ENCODE data around the gene TPRN.

TPRN gene

DNA sequence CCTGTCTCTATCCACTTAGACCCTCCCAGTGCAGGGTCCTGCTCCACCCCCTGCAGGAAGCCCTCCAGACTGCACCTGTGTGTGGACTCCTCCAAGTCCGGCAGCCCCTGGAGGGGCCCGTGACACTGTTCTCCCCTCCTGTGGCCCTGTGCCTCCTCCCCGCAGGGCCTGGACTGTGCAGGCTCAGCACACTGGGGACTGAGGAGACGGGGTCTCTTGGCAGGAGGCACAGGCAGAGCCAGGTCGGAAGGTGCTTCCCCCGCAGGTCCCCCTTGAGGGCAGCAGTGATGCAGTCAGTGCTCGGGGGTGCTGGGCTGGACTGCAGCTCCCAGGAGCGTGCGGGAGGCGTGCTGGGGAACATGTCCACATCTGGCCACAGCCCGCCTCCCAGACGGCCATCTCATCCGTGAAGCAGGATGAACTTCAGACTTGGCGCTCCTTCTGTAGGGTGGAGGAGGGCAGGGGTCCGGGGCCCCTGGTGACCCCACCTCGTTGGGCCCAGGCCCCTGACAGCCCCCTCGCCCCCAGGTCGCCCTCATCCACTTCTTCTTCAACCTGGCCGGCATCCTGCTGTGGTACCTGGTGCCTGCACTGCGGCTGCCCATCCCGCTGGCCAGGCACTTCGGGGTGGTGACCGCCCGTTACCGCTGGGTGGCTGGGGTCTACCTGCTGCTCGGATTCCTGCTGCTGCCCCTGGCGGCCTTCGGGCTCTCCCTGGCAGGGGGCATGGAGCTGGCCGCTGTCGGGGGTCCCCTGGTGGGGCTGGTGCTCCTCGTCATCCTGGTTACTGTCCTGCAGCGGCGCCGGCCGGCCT lies 35.1 kb upstream of the TPRN start:
- no peak for DNase-seq

DNA sequence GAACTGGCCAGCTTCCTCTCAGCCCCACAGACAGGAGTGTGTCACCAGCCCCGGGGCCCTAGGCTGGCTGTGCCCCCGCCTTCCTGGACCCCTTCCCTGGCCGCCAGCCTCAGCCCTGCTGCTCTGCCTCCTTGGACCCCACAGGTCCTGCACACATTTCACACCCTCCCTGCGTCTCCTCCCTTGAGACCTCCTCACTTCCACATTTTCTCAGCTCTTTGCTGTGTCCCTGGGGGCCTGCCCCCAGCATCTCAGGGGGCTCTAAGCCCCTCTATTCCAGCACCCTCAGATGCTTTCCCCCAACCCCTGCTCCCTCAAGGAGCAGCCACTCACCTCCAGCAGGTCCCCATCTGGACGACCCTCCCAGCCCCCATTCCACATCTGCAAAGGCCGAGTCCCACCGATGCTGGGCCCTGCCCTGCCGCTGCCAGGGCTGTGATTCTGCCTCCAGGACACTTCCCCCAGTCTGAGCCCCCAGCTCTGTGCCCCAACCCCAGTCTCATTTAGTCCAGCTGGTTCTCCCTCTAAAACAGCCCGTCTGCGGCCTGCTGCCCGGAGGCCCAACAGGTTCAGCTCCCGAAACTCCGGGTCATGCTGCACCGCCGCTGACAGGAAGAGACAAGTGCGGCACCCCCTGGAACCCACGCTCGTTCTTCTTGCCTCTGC lies 34.4 kb upstream of the TPRN start:
- DNase-seq, result no peak

DNA sequence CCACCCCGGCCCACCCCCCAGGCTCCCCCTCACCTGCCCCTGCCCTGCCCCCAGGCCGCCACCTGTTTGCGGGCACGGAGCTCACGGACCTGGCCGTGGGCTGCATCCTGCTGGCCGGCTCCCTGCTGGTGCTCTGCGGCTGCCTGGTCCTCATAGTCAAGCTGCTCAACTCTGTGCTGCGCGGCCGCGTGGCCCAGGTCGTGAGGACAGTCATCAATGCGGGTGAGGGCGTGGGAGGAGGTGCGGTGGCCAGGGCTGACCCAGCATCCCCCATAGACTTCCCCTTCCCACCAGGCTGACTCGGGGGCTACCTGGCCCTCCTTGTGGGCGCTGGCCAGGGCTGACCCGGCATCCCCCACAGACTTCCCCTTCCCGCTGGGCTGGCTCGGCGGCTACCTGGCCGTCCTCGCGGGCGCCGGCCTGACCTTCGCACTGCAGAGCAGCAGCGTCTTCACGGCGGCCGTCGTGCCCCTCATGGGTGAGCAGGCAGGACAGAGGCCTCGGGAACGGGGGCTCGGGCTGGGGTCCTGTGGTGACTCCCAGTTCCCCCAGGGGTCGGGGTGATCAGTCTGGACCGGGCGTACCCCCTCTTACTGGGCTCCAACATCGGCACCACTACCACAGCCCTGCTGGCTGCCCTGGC lies 33.6 kb upstream of the TPRN start:
- no peak for DNase-seq

DNA sequence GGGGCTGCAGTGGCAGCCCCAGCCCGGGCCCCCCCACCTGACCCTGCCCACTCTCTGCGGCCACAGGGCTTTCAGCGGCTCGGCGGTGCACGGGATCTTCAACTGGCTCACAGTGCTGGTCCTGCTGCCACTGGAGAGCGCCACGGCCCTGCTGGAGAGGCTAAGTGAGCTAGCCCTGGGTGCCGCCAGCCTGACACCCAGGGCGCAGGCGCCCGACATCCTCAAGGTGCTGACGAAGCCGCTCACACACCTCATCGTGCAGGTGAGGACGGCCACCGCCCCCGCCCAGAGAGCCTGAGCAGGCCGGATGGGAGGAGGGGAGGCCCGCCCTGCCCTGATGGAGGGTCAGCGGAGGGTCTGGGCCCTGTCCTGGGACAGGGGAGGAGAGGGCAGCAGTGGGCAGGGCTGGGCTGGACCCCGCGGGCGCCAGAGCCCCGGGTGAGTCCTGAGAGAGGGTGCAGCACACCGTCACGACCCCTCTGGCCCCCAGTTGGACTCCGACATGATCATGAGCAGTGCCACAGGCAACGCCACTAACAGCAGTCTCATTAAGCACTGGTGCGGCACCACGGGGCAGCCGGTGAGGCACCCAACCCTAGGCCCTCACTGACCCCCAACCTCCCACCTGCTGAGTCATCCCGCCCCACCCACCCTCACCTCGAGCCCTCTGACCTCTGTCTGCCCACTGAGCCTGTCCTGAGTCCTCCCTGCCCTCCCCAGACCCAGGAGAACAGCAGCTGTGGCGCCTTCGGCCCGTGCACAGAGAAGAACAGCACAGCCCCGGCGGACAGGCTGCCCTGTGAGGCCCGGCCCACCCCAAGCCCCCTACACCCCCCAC lies 32.8 kb upstream of the TPRN start:
- no peak for DNase-seq

DNA sequence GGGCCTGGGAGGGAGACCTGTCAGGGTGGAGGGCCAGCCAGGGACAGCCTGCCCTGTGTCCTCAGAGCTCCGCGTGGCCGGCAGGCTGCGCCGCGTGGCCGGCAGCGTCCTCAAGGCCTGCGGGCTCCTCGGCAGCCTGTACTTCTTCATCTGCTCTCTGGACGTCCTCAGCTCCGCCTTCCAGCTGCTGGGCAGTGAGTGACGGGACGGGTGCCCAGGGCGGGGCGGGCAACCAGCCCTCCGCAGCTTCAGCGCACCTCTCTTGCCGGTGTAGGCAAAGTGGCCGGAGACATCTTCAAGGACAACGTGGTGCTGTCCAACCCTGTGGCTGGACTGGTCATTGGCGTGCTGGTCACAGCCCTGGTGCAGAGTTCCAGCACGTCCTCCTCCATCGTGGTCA lies 32.0 kb upstream of the TPRN start:
- DNase-seq, result no peak

DNA sequence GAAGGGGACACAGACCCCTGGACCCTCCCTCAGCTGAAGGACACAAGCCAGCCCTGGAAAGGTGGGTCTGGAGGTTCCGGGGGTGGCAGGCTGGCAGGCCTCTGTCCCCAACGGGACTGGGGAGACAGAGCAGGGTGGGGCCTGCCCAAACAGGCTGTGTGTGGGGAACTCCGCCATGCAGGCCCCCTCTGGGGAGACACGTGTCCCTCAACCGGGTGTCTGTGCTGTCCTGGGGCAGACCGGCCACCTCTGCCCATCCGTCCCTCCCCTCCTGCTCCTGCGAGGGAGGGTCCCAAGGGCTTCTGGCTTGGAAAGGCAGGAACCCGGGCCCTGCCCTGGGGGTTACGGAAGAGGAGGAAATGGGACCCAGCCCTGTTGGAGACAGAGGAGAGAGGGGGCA lies 31.6 kb upstream of the TPRN start:
- DNase-seq, result no peak

DNA sequence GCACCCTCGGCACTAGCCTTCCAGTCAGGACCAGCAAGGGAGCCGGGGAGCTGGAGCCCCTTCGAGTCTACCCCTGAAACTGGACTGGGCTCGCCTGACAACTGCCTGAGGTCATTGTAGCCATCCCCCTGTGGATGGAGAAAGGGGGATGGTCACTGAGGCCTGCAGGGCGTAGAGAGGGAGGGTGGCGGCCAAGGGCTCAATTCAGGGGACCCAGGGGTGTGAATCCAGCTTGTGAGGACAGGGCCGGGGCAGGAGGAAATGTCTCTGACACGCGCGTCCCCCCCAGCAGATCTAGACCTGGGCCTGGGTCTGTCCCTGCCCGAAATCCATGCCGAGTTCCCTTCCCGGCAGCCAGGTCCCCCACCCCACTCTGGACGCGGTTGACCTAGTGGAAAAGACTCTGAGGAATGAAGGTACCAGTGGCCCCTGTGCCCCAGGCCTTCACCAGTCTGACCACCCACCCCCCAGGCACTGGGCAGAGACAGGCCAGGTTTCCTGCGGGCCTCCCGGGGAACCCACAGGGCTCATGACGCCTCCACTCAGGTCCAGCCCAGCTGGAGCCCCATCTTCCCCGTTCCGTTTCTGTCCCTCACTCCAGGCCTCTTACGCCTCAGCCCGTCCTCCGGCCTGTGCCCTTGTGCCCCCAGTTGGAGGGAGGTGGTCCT lies 31.0 kb upstream of the TPRN start:
- DNase-seq, result no peak

DNA sequence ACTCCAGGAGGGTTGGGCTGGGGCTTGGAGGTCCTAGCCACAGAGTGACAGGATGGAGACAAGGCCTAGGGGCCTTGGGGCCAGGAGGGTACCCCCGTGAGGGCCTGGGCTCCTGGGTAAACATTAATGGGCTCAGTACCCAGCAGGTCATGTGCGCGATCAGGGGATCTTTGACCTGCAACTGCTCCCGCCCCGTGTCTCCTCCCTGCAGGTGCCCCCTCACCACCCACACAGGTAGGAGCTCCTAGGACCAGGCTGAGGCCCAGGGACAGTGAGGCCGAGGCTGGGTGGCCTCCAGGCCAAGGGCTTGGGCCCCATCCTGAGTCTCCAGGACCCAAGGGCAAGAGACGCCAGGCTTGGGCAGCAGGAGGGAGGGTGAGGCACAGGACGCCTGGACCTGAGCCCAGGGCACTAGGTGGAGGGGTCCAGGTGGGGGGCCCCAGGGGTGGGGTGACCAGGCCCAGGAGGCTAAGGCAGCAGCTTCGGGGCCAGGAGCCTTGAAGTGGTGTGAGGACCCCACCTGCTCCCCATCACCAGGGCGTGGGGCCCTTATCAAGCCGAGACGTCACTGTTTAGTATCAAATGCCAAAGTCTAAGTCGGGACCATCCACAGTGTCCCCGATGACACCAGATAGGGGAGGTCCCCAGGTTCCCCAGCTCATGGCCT lies 30.3 kb upstream of the TPRN start, which contains the start of gene SLC34A3:
TSS of gene SLC34A3 (plus strand) at position 197 of the 667 bp plus-strand sequence. CDS start 802 bp downstream, outside the sequence.
- no peak for DNase-seq

DNA sequence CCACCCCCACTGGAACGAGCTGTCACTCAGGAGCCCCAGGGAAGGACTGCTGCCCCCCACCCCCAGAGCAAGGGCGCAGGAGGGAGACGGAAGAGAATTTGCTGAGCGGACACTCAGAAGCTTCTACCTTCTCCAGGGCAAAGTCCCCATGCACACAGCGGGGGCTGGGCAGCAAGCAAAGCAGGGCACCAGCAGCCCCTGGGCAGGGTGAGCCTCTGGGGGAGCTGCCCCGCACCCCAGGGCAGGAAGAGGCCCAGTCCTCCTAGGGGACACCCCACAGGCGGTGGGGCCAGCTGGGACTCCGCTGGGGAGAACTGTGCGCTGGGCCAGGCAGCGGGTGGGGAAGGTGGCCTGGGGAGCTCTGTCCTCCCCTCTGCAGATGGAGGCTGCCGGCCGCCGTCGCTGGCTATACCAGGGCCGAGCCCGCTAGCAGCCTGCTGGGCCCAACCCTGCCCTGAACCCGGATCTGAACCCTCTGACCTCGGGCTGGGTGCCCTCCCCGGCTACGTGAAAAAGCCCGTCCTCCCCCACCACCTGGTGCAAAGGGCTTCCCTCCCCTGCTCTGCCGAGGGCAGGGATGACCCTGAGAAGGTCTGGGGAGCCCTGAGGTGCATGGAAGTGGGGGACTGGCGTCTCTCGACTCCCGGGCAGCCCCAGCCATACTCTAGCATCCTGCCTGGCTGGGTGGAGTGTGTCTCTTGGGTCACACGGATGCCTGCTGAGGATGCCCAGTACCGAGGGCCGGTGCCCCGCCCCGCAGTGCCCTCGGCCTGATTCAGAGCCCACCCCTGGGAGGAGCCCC lies 29.6 kb upstream of the TPRN start:
- DNase-seq, result no peak

DNA sequence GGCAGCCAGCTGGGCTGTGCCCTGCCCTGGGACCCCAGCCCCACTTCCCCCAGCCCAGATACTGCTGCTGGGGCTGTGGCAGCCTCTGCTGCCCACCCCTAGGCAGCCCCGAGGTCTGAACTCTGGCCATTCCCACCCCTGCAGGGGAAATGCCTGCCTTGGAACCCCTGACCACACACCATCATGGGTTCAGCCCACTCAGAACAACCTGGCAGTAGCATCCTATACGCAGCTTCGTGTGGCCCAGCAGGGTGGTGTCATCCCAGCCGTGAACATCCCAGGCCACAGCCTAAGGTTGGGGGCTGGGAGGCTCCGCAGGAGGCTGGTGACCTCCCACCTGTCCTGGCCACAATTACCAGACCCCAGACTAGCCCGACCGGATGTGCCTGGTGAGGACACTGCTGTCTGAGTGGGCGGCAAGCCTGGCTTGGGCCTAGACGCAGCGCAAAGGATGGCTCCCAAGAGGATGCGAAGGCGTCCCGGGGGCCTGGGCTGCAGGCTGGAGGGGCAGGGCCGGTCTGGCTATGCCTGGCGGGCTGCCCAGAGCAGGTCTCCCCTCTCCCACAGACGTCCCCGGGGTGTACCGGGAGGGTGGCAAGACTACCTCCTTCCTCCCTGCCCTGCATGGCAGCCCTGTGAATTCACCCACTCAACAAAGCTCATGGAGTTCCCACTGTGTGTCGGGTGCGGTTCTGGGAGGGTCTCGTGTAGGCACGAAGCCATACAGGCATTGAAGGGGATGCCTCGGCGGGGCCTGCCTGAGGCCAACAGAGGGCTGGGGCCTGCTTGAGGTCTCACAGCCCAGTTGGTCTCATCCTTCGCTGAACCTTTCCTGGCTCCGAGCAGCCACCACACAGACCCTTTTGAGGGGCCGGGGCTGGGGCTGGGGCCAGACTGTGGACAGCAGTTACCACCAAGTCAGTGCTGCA lies 28.7 kb upstream of the TPRN start:
- DNase-seq, result no peak

DNA sequence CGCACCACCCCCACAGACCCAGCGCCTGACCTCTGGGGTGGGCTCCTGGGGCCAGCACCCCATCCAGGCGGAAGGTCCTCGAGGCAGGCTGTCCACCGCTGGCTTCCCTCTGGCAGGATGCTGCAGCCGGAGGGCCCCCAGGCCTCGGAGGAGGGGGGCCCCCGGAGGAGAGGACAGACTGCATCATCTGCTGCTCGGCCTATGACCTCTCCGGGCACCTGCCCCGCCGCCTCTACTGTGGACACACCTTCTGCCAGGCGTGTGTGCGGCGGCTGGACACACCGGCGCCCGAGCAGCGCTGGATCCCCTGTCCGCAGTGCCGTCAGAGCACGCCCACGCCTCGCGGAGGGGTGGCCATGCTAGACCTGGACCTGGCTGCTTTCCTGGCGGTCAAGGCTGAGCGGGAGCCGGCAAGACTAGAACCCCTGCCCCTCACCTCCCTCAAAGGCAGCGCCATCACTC lies 28.0 kb upstream of the TPRN start:
- DNase-seq, result no peak

DNA sequence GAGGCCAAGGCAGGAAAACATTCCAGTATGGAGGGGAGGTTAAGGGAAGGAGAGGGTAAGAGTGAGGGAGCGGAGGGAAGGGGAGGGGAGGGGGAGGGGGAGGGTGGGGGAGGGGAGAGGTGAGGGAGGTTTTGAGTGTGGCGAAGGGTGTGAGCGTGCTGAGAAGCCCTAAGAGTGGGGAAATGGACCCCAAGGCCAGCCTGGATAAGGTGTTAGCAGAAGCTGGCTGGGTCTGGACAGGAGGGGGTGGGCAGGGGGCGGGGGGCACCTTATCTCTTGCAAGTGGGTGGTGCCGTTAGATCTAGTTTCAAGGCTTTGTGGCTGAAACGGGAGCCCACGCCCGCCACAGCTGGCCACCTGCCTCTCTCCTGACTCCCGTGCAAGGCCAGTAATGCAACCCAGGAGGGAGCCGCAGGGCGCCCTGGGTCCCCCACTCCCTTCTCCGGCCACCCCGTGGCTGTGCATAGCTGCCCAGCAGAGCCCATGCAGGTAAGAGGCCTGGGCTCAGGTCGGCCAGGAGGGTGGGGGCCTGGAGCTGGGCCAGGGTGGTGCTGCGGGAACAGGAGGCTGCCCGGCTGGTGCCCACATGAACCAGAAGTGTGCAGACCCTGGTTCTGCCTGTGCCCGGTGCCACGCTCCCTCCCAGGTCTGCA lies 27.4 kb upstream of the TPRN start:
- DNase-seq, result no peak

DNA sequence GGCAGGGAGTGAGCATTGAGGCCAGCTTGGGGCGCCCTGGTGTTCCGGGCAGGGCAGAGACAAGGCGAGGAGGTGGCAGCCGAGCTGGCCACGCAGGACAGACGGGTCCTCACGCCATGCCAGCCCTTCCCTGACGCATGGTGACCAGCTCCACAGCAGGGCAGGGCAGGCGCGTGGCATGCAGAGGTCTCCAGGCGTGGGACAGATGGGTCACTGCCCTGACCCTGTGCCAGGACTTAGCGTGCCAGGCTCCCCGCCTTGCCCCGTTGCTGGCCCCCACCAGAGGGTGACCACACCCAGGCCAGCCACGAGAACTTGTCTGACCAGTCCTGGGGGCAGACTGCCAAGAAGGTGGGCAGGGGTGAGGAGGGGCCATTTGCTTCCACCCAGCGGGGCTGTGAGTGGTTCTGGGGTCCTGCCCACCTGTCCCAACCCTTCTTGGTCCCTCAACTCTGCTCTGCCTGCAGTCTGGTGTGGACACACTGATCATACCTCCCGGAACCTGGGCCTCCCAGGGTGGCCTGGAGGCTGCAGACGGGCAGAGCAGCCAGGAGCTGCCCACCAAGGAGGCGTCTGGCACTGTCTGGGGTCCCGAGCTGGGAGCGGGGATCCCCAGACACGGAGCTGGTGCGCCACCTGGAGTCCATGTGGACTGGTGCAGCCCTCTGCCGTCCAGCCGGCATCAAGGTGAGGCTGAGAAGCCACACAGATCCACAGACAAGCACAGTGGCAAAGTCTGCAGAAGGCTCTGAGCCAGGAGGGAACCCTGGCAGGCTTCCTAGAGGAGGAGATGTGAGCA lies 26.7 kb upstream of the TPRN start, which contains the start of gene RNF224:
TSS of gene RNF224 (plus strand) at position 449 of the 799 bp plus-strand sequence. CDS start 834 bp downstream, outside the sequence.
- DNase-seq, result peak; percentile 69

DNA sequence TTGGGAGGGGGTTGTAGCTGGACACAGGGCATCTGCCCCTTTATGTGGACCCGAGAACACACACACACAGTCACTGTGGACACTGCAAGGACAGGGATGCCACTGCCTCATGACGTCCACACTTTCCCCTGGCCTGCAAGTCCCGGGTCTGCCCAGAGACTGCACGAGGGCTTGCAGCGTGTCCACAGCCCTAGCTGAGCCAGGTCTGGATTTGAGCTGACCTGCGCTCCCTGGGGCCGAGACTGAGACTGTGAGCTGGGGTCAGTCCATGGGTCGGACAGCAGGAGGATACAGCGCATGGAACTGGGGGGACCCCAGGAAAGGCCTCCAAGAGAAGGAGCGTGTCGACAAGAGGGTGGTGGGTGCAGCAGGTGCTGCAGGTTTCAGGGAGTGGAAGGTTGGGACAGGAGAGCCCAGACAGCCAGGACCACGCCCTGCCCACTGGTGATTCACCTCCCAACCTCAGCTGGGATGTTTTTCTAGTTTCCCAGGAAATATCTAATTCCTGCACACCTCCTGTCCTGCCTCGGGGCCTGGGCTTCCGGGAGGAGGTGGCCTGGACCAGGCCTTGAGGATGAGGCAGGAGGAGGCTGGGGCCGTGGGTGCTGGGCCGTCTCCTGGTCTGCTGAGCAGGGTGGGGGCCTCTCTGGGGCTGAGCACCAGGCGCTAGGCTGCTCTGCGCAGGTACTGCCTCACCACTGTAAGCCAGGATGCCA lies 26.0 kb upstream of the TPRN start:
- DNase-seq, result no peak

DNA sequence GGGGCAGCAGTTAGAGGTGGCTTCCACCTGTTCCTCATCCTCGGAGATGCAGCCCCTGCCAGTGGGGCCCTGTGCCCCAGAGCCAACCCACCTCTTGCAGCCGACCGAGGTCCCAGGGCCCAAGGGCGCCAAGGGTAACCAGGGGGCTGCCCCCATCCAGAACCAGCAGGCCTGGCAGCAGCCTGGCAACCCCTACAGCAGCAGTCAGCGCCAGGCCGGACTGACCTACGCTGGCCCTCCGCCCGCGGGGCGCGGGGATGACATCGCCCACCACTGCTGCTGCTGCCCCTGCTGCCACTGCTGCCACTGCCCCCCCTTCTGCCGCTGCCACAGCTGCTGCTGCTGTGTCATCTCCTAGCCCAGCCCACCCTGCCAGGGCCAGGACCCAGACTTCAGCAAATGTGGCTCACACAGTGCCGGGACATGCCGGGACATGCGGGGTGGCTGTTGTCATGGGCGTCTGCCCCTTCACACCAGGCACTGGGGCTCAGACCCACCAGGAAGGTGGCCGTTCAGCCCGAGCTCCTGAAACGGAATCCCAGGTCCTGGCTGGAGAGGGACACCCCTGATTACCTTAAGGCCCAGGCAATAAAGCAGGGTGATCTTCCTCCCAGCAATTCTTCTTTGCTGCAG lies 25.3 kb upstream of the TPRN start:
- DNase-seq, result no peak

DNA sequence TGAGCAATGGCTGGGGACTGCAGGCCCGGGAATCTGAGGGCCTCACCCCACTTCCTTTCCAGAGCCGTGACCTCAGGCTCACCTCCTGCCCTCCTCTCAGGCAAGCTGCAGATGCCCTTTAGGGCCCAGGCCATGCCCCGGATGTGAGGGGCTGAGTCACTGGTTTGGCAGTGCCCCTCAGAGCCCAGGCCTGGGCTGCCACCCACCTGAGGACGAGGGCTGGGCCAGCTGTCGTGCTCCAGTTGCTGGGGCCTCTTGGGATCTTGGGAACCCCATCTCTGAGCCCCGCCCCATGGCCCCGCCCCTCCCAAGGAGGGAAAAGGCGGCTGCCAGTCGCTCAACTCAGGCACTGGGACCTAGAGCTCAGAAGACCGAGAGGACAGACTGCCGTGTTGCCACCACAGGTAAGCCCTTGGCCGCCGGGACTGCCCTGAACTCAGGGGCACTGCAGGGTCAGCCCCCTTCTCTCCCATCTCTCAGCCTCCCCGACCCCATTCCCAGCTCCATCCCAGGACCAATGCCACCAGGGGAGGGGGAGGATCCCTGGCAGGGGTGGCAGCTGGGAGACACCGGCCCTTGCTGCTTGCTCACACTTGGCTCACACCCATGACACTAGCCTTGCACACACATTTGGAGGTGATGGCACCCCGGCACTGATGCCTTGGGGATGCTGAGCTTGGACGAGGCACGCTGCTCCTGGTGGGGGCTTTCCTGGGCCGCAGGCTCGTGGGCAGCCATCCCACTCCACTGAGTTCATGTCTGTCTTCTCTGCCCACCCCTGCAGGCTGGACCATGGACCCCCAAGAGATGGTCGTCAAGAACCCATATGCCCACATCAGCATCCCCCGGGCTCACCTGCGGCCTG lies 24.5 kb upstream of the TPRN start, which contains the start of gene CYSRT1:
TSS of gene CYSRT1 (plus strand) at position 345 of the 865 bp plus-strand sequence. CDS start at position 793, 448 bp downstream.
- DNase-seq, result no peak
